Neuronal stem cell (in vitro differentiated cells): ENCODE data around the gene RTL5. TPM values are rescaled to one million over a fixed set of nuclear protein-coding genes. Genes with fewer than 3 reads are reported as not detected.
"Not testable (repeated sequence)": the region's sequence is repeated elsewhere in the genome, so short reads cannot be mapped to it uniquely, and the experiment has no call there.

Source experiments
- DNase-seq: peaks from one replicate; pipeline ENCODE4 v3.0.0-alpha.2; 2013; ENCODE audit warnings: low spot score
- H2AFZ ChIP-seq: one replicate; pipeline ENCODE4 v1.6.1; 2013; ENCODE audit warnings: mild to moderate bottlenecking, low read length, inconsistent platforms
- H2AK5ac ChIP-seq: 2 replicates; pipeline ENCODE4 v1.6.1; 2013; ENCODE audit warnings: low read depth, mild to moderate bottlenecking, inconsistent platforms, low read length, moderate library complexity, mixed read lengths
- H2BK120ac ChIP-seq: 2 replicates; pipeline ENCODE4 v1.6.1; 2013; ENCODE audit warnings: low read depth, mild to moderate bottlenecking, inconsistent platforms, low read length, moderate library complexity, mixed read lengths
- H2BK12ac ChIP-seq: one replicate; pipeline ENCODE4 v1.6.1; 2013; ENCODE audit warnings: low read length, inconsistent platforms
- H2BK15ac ChIP-seq: 2 replicates; pipeline ENCODE4 v1.6.1; 2013; ENCODE audit warnings: mild to moderate bottlenecking, low read length, inconsistent platforms, mixed read lengths
- H2BK5ac ChIP-seq: one replicate; pipeline ENCODE4 v1.6.1; 2013; ENCODE audit warnings: inconsistent platforms, mild to moderate bottlenecking, low read length, moderate library complexity
- H3K14ac ChIP-seq: one replicate; pipeline ENCODE4 v1.6.1; 2013; ENCODE audit warnings: low read length, inconsistent platforms
- H3K18ac ChIP-seq: 2 replicates; pipeline ENCODE4 v1.6.1; 2013; ENCODE audit warnings: low read length, inconsistent platforms
- H3K23ac ChIP-seq: 2 replicates; pipeline ENCODE4 v1.6.1; 2013; ENCODE audit warnings: low read depth, mild to moderate bottlenecking, mixed read lengths, low read length, inconsistent platforms; ENCODE audit not compliant: poor library complexity
- H3K27ac ChIP-seq: replicated peaks from 3 replicates; pipeline ENCODE4 v1.5.1; 2013; ENCODE audit warnings: low read length, inconsistent platforms
- H3K27me3 ChIP-seq, 3 experiments: 2 replicates each; pipeline ENCODE4 v1.6.1; 2013; ENCODE audit warnings: low read length in 3 of 3, mild to moderate bottlenecking in 2 of 3, inconsistent platforms in 1 of 3, low read depth in 1 of 3, mixed read lengths in 1 of 3, moderate library complexity in 1 of 3; ENCODE audit not compliant: control insufficient read depth in 3 of 3, insufficient read depth in 3 of 3
- H3K36me3 ChIP-seq, 2 donors: replicated peaks in 1 of 2; 2 replicates each; pipeline ENCODE4 v1.6.1; 2013; ENCODE audit warnings: low read length in 2 of 2; ENCODE audit not compliant: control insufficient read depth in 2 of 2, insufficient read depth in 2 of 2
- H3K4ac ChIP-seq: 2 replicates; pipeline ENCODE4 v1.6.1; 2013; ENCODE audit warnings: inconsistent platforms, mild to moderate bottlenecking, low read length, moderate library complexity
- H3K4me1 ChIP-seq, 2 donors: 1 replicate in 1 of 2; 2 replicates in 1 of 2; pipeline ENCODE4 v1.6.1; 2013; ENCODE audit warnings: low read length in 2 of 2, low read depth in 1 of 2; ENCODE audit not compliant: control insufficient read depth in 2 of 2, insufficient read depth in 1 of 2
- H3K4me2 ChIP-seq: one replicate; pipeline ENCODE4 v1.6.1; 2013; ENCODE audit warnings: mild to moderate bottlenecking, low read length, inconsistent platforms; ENCODE audit not compliant: insufficient read depth, poor library complexity, severe bottlenecking
- H3K4me3 ChIP-seq, 2 donors: 2 replicates each; pipeline ENCODE4 v1.5.1; 2013; ENCODE audit warnings: low read length in 2 of 2, mild to moderate bottlenecking in 2 of 2, inconsistent platforms in 1 of 2, moderate library complexity in 1 of 2
- H3K79me1 ChIP-seq: one replicate; pipeline ENCODE4 v1.6.1; 2013; ENCODE audit warnings: low read depth, mild to moderate bottlenecking, inconsistent platforms, low read length, moderate library complexity
- H3K9ac ChIP-seq: one replicate; pipeline ENCODE4 v1.6.1; 2013; ENCODE audit warnings: mild to moderate bottlenecking, low read depth, low read length, inconsistent platforms; ENCODE audit not compliant: poor library complexity
- H3K9me3 ChIP-seq, 2 donors: replicated peaks in 1 of 2; 2 replicates each; pipeline versions ENCODE3 to v1.6.1; 2013; ENCODE audit warnings: low read length in 2 of 2, mild to moderate bottlenecking in 2 of 2, inconsistent platforms in 1 of 2, low read depth in 1 of 2, mixed read lengths in 1 of 2, moderate library complexity in 1 of 2; ENCODE audit not compliant: control insufficient read depth in 2 of 2, insufficient read depth in 1 of 2
- H4K8ac ChIP-seq: one replicate; pipeline ENCODE4 v1.6.1; 2013; ENCODE audit warnings: low read depth, mild to moderate bottlenecking, inconsistent platforms, low read length, moderate library complexity
- H4K91ac ChIP-seq: one replicate; pipeline ENCODE4 v1.6.1; 2013; ENCODE audit warnings: low read length, low read depth, mild to moderate bottlenecking, inconsistent platforms; ENCODE audit not compliant: poor library complexity
- WGBS, 2 donors: extraction: QIAGEN DNeasy Blood & Tissue Kit; methylation state at CpG; one replicate each; pipeline ENCODE4 v1.1.7; 2013; ENCODE audit warnings: missing lambda C conversion rate in 2 of 2, mixed read lengths in 1 of 2; ENCODE audit not compliant: insufficient read length in 2 of 2, insufficient replicate concordance in 1 of 2; ENCODE audit errors: extremely low coverage in 2 of 2; 5-methylcytosine and 5-hydroxymethylcytosine counted together
- polyA plus RNA-seq, 2 experiments: library from polyadenylated mRNA; stranded (reverse); fragments of 200-250 nt; gene quantifications; one replicate each; pipeline ENCODE4 v1.2.3, GENCODE V29; 2013

Gene RTL5
- 6.8 TPM for polyA plus RNA-seq (2013, experiment 1 of 2)
- polyA plus RNA-seq (2013, experiment 2 of 2): 6.7 TPM

DNA sequence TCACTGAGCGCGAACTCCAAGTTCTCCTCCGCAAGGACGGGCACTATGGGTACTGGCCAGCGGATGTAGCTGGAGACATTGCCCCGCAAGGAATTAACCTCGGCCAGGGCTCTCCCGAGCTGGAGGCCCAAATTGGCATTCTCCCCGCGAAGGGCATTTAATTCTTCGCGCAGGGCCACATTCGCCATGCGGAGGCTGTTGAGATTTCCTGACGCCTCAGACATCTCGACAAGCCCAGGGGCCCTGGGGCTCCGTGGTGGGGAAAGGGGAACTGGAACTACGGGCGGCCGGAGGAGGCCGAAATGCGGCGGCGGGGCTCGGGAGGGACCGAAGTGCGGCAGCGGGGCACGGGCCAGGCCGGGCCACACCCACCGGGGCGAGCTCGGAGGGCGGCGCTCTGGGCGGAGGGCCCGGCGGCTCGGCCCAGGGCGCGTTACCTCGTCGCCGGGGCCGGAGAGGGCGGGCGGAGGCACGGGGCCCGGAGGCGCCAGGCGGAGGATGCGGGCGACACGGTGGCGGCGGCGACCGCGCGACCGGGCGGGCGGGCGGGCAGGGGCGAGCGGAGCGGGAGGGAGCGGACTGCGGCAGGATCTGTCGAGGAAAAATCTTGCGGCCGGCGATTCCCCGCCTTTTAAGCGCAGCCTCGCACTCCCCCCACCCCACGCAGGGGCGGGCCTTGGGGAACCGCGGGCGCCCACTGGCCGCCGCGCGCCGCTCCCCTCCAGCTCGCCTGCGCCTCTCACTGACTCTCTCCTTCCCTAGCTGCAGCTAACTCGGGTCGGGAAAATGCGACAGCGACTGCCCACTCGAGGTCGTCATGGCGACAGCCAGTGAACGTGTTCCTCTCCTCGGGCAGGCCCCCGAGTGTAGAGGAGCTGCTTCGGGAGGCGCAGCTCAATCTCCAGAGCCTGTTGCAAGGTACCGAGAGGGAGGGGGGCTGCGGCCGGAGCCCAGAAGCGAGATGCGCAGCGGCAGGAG is at the start of gene RTL5:
TSS of gene RTL5 (minus strand) at position 599 of the 978 bp plus-strand sequence.
- Histone ChIP-seq H2AK5ac (peak within 1 kb of the TSS; percentile 75), H3K14ac (no peak within 1 kb of the TSS), H3K9me3 (peaks cover 5 to 20% of the 10 kb centered on the region in 2 donors), H3K4me1 (peaks cover 8 to 12% of the 10 kb centered on the region in 2 donors), H2BK120ac (no peak within 1 kb of the TSS), H3K23ac (no peak within 1 kb of the TSS), H3K4me3 (peak within 1 kb of the TSS; percentile 40 to 83), H3K4me2 (peak within 1 kb of the TSS; percentile 69), H2AFZ (peak within 1 kb of the TSS; percentile 31), H2BK5ac (no peak within 1 kb of the TSS), H3K27me3 (no peaks in the 10 kb centered on the region), H4K91ac (no peak within 1 kb of the TSS), H3K27ac (peak within 1 kb of the TSS; percentile 59), H2BK15ac (no peak within 1 kb of the TSS), H3K4ac (no peak within 1 kb of the TSS), H3K18ac (peak within 1 kb of the TSS; percentile 76), H3K9ac (peak within 1 kb of the TSS; percentile 70), H3K79me1 (no peaks in the 10 kb centered on the region), H4K8ac (no peak within 1 kb of the TSS), H2BK12ac (no peak within 1 kb of the TSS), H3K36me3 (peaks cover 5 to 57% of the 10 kb centered on the region in 2 donors)
- DNase-seq: peak; percentile 78
- WGBS, 2 donors: no CpG with 5 or more reads among the region's 106 CpGs

DNA sequence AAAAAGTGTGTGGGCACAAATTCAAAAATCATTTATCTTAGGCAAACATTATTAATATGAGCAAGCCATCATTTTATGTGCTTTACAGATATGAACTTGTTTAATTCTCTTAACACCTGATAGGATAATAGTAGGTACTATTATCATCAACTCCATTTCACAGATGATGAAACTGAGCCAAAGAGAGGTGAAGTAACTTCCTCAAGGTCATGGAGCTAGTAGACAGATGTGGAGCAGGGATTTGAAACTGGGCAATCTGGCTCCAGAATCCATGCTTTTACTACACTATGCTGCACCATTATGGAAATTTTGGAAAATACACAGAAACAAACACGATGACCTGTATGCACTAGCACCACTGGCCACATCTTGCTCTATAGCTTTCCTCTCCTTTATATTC is 48.8 kb upstream of the RTL5 start:
- H4K91ac ChIP-seq: no peak overlapping the region
- H3K18ac ChIP-seq: no peak overlapping the region
- H3K14ac ChIP-seq: no peak overlapping the region
- H3K4me1 ChIP-seq: peaks cover 0 to 2% of the 10 kb centered on the region in 2 donors
- H2BK120ac ChIP-seq: no peak overlapping the region
- no peak overlapping the region for H2AFZ ChIP-seq
- no peak for DNase-seq
- H4K8ac ChIP-seq: no peak overlapping the region
- H3K23ac ChIP-seq: no peak overlapping the region
- H3K4me2 ChIP-seq: no peak overlapping the region
- peak overlapping the region; percentile 88 for H3K27ac ChIP-seq
- no peak overlapping the region for H2BK15ac ChIP-seq
- H3K79me1 ChIP-seq: no peaks in the 10 kb centered on the region
- H2AK5ac ChIP-seq: no peak overlapping the region
- no peak overlapping the region for H2BK5ac ChIP-seq
- no CpG with 5 or more reads among the region's 1 CpG for WGBS, 2 donors
- peak overlapping the region in 1 of 2 donors; percentile 27 for H3K4me3 ChIP-seq
- H2BK12ac ChIP-seq: no peak overlapping the region
- H3K27me3 ChIP-seq: no peaks in the 10 kb centered on the region
- no peaks in the 10 kb centered on the region for H3K9me3 ChIP-seq
- H3K4ac ChIP-seq: no peak overlapping the region
- no peak overlapping the region for H3K9ac ChIP-seq
- H3K36me3 ChIP-seq: peaks cover 0 to 6% of the 10 kb centered on the region in 2 donors

DNA sequence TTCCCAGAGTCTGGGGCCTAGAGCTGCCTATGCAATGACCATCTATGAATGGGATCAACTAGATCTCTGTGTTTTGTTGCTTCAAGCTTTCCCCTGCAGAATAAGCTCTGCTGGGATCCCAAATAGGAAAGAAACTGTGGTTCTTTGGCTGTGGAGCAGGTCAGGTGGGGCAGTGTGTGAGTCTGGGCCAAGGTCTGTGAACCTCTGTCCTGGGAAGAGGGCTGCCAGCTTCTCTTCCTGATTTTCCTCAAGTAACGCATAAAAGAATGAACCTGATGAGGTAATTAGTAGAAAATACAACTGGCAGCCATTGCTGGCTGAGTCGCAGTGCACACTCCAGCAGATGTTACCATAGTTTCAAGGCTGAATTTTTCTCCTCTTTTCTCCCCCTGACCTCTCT is 45.3 kb upstream of the RTL5 start:
- DNase-seq: no peak
- Histone ChIP-seq H3K18ac (no peak overlapping the region), H3K4me1 (no peaks in the 10 kb centered on the region), H2AFZ (peak overlapping the region; percentile 62), H3K36me3 (no peaks in the 10 kb centered on the region), H3K27me3 (no peaks in the 10 kb centered on the region), H3K4ac (no peak overlapping the region), H3K27ac (no peak overlapping the region), H2AK5ac (no peak overlapping the region), H4K8ac (no peak overlapping the region), H4K91ac (no peak overlapping the region), H3K4me3 (no peak overlapping the region), H3K9ac (no peak overlapping the region), H3K4me2 (no peak overlapping the region), H3K14ac (no peak overlapping the region), H3K23ac (no peak overlapping the region), H2BK120ac (no peak overlapping the region), H3K79me1 (no peaks in the 10 kb centered on the region), H3K9me3 (no peaks in the 10 kb centered on the region), H2BK12ac (no peak overlapping the region), H2BK15ac (no peak overlapping the region), H2BK5ac (no peak overlapping the region)
- WGBS, 2 donors: no CpG with 5 or more reads among the region's 2 CpGs

DNA sequence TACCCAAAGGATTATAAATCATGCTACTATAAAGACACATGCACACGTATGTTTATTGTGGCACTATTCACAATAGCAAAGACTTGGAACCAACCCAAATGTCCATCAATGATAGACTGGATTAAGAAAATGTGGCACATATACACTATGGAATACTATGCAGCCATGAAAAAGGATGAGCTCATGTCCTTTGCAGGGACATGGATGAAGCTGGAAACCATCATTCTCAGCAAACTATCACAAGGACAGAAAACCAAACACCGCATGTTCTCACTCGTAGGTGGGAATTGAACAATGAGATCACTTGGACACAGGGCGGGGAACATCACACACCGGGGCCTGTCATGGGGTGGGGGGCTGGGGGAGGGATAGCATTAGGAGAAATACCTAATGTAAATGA is 44.6 kb upstream of the RTL5 start:
- WGBS, 2 donors: no CpG with 5 or more reads among the region's 5 CpGs
- not testable (repeated sequence) for H3K27ac ChIP-seq

More for the DNA sequence above, 44.6 kb upstream of the RTL5 start:
- H2AK5ac ChIP-seq, H3K18ac ChIP-seq, H3K9ac ChIP-seq, H3K9me3 ChIP-seq, H4K8ac ChIP-seq, H3K4me2 ChIP-seq, H3K23ac ChIP-seq, H2BK12ac ChIP-seq, H3K14ac ChIP-seq, H3K4me3 ChIP-seq, H3K27me3 ChIP-seq, H3K36me3 ChIP-seq, H4K91ac ChIP-seq, H2BK120ac ChIP-seq, H3K4me1 ChIP-seq, H2BK5ac ChIP-seq, H2AFZ ChIP-seq, H2BK15ac ChIP-seq, DNase-seq, H3K79me1 ChIP-seq, H3K4ac ChIP-seq: not testable (repeated sequence)
